GM19035 (cell line): ENCODE measurements around the gene CDC25C.
"Not testable (repeated sequence)": the region's sequence is repeated elsewhere in the genome, so short reads cannot be mapped to it uniquely, and the experiment has no call there.

Source experiments
- ATAC-seq: cut with Tn5 transposase; IDR thresholded peaks from one replicate; pipeline ENCODE4 v1.9.1; 2021; ENCODE audit not compliant: unreplicated experiment

Gene CDC25C

DNA sequence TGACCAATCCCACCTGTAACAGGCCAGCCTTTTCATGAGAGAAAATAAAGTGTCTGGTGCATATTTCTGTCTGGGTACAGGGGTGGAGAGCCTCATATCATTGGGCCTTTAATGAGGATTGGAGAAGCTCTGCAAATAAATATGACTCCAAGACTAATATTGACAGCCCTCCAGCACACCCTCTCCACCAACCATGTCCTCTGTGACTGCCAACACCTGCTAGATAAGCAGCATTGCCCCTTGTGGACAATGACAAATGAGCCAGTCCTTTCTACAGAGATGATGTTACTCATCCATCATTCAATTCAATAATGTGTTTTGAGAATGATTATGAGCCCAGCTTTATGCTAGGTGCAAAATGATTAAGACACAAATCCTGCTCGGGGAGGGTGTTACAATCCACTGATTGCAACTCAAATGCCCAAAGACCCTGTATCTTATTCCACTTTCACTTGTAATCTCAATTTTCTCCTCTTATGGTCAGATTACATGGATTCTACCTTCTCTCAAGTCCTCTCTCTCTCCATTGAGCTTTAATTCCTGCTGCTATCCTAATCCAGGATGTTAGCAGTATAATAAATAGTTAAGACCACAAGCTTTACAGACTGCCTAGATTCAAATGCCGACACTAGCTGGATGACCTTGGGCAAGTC, 55.1 kb downstream of the CDC25C start:
- no peak for ATAC-seq

DNA sequence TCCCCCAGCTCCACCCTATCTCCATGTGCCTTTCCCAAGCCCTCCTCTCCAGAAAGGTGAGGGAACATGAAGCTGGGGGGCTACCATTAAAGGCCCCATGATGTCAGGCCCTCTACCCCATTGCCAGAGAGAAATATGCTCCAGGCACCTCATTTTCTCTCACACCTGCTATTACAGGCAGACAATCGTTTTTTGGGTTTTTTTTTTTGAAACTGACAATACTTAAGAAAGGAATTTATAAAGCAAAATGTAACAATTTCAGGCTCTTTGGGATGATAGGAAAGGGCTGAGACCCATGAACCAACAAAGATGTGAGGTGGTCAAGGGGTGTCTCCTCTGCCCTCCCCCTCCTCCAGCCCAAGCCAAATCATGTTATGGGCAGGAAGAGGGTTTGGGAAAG, 55.7 kb downstream of the CDC25C start:
- ATAC-seq: no peak

DNA sequence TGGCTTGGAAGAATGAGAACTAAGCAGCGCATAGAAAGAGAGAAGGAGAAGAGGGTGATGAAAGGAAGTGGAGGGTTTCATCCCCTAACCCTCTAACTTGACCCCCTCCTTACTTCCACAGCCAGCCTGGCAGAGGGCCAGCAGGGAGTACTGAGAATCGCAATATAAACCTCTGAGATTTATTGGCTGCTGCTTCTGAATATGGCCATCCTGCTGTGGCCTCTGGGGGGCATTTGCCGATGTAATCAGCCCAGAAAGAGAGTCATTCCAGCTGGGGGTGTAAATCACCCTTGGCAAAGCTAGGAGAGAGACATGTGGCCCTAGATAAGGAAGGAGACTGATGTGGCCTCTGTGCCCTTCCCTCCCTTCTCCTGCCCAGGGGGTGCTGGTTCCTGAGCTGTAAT, 56.2 kb downstream of the CDC25C start:
- no peak for ATAC-seq

DNA sequence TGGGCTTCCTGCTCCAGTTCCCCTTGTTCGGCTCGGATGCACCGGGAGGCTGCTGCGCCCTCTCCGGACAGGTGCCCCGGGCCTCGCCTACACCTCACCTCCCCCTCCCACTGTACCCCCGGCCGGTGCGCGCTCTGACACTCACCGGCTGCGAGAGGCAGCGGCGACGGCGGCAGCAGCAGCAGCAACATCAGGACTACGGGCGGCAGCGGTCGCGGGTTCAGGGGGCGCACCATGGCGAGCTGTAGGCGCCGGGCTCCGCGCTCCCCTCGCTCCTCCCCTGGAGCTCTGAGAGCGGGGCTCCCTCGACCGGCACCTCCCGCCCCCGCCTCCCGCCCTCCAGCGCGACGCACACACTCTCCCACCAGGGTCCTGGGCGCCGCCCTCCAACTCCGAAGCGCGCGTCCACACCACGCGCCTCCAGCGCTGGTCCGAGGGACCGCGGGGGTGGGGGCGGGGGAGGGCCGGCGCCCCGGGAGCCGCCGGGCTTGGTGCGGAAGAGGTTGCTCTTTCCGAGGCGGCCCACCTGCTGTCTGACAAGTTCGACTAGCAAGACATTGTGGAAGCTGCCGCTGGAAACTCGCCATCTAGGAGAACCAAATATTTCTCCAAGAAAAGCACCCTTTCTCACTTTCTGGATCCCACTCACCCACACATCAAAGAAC, 57.3 kb downstream of the CDC25C start, which contains the start of gene GFRA3:
GFRA3 (minus strand) TSS at position 433 of the 665 bp plus-strand sequence; CDS start at position 236, 197 bp downstream.
- ATAC-seq: no peak

DNA sequence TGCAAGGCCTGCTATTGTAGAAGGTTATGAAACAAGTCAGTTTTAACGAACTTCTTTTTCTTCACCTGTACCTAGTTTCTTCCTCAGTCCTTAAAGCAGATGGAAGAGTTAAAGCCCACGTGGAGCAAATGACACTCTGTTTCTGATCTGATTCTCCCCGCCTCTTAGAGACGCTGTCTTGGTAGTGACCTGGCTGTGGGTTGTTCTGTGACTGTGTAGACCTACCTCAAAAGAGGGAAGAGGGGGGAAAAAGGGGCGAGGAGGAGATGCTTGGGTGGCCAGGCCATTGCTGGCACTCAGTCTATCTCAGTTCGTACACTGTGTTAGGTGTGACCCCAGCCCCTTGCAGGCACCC, 57.8 kb downstream of the CDC25C start:
- no peak for ATAC-seq

DNA sequence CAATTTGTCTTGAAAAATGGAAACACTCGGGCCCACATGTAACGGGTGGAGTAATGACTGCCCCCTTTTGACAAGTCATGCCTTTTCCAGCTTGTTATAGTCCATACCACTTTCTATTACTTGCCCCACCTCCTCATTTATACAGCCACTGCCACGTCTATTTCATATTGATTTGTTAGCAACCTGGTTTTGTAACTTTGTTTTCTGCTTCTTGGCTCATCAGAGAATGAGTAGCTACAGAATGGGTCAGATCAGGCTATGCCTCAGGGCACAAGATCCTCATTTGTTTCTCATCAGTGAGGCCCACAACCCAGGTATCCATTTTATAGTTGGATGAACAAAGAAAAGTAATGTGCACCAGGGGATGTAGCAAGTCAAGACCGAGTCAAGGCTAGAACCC, 58.9 kb downstream of the CDC25C start:
- no peak for ATAC-seq

DNA sequence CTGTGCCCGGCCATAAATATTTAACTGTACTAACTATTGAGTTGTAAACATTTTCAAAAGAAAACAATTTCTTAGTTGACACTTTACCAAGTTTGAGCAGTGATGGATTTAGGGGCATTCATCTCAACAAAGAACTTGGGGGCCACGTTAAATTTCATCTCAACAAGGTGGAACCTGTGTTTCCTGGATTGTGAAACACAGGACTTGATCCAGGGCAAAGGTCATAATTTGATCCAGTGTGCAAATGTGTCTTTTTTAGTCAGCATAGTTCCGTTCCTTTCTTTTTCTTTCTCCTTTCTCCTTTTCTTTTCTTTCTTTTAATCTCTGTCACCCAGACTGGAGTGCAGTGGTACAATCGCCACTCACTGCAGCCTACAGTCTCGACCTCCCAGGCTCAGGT, 60.3 kb downstream of the CDC25C start:
- no peak for ATAC-seq

DNA sequence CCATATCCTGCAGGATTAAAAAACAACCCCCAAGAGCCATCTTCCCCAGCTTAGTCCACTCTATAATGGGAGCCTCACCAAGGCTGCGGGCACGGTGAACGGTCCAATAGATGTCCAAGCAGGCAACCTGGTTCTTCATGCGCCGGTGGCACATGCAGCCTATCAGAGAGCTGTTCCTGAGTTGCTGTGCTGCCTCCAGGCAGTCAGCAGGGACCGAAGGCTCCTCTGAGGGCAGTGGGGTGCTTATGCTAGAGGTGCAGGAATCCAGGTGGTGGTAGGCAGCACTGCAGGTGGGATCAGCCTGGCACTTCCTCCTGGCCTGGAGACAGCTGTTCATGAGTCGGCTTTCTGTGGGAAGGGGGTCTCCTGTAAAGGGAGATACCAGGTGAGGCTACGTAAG, 67.4 kb downstream of the CDC25C start:
- no peak for ATAC-seq

DNA sequence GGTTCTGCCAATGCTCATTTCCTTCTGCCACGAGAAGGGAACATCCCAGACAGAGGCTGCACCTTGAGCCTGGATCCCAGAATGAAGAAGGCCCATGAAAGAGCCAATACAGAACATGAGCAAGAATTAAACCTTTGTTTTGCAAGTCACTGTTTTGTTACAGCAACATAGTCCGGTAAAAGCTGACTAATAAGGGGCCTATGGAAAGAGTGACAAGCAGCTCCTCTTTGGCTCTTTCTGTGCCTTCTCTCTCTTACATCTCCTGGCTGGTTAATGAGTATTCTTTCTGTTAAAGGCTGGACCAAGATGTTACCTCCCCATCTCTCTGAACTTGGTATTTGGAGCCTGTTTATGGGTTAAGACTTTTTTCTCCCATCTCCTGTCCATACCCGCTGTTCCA, 68.0 kb downstream of the CDC25C start:
- ATAC-seq: no peak

DNA sequence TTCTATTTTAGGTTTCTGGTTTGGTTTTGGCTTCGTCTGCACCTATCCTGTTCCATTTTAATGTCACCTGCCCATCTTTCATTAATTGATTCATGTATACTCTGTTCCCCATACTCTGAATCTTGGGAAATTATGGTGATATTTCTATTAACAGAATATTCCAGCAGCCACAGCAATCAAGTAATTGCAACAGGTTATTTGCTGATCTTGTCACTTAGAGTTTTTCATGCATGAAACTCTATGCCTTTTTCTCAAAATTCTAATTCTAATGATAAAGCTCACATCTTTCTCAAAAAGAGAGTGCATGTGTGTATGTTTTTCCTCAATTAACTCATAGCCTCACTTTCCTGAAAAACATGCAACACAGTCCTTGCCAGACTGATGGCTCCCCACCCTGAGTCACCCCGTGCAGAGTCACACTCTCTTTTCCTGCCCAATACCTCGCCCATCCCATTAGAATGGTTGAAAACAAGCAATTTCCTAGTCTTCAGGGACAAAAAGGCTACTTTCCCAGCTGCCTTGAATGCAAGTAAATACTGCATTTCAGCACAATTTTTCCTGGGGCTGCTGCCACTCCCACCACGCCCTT, 72.8 kb downstream of the CDC25C start:
- ATAC-seq: no peak

DNA sequence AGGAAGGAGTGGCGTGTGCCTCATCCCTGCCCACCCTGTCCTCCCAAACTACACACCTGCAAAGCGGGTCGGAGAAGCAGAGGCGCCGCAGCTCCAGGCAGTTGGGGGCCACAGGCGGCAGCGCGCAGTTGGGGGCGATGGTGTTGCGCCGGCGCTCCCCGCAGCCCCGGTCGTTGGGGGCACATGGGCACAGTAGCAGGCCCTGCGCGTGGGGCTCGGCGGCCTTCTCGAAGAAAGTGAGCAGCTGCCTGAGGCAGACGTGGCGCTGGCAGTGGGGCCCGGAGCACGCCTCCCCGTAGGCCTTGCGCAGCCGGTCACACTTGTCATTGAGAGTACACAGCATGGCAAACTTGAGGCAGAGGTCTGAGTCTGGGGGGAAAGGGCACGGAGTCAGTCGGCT, 74.0 kb downstream of the CDC25C start:
- ATAC-seq: no peak

DNA sequence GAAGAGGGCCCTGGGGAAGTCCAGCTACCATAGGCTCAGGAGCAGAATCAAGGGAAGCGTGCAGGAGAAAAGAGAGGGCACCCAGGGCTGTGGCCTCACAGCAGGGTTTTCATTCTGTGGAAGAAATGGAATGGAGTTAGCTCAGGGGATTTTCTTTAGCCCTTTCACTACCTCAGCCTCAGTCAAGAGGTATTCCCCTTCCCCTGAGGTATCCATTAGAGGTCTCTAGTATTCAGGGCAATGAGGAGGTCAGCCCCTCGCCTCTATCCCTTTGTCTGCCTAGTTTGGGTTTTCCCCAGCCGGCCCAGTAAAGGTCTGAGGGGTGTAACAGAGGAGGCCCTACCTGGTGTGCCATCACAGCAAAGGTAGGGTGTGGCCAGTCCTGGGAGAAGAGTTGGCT, 78.7 kb downstream of the CDC25C start:
- no peak for ATAC-seq

DNA sequence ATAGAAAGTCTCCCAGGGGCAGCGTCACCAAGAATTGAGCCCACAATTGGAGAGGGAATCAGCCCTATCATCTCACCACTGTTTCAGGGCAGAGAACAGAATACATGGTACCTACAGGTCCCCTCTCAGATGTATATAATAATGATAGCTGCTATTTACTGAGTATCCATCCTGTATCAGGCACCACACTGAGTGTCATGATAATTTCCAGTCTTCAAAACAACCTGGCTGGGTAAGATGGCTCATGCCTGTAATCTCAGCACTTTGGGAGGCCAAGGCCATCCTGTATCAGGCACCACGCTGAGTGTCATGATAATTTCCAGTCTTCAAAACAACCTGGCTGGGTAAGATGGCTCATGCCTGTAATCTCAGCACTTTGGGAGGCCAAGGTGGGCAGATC, 83.8 kb downstream of the CDC25C start:
- ATAC-seq: not testable (repeated sequence)

DNA sequence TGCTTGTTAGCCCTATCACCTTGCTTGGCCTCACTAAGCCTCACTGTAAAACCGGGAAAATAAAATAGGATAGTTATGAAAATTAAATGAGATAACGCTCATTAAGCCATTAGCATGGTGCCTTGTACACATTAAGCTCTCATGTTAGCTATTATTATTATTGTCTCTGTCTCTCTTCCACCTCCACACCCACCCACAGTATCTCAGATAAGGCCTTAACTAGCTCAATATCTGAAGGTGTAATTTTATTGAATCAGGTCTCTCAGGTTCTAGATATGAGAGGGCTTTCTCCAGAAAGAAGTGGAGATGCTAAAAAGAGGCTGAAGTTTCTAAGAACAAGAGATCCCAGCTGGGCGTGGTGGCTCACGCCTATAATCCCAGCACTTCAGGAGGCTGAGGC, 84.8 kb downstream of the CDC25C start:
- no peak for ATAC-seq

DNA sequence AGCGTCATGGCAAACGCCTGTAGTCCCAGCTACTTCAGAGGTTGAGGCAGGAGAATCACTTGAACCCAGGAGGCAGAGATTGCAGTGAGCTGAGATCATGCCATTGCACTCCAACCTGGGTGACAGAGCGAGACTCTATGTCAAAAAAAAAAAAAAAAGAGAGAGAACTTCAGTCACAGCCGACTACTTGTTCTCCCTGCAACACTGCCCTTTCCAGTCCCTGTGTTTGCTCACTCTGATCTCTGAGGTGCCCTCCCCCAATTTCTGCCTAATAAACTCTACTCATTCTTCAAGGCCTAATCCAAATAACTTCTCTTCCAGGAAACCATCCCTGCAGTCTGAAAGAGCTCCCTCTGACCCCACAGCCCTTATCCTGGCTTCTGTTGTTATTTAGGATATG, 85.3 kb downstream of the CDC25C start:
- no peak for ATAC-seq

DNA sequence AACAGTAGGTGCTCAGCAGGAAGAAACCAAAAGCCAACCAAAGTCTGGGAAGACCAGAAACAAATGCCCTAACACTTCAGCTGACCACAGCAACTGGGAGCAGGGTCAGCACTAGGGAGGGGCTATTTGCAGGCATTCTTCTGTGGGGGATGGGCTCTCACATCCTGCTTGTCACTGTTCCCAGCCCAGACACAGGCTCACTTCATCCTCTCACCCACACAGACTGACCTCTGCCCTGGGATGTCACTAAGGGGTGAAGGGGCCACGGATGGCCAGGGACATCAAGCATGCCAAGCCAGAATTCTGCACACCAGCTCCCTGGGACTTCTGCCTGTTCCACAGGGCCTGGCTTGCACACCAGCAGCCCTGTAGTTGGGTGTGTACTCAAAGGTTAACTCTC, 85.9 kb downstream of the CDC25C start:
- no peak for ATAC-seq

DNA sequence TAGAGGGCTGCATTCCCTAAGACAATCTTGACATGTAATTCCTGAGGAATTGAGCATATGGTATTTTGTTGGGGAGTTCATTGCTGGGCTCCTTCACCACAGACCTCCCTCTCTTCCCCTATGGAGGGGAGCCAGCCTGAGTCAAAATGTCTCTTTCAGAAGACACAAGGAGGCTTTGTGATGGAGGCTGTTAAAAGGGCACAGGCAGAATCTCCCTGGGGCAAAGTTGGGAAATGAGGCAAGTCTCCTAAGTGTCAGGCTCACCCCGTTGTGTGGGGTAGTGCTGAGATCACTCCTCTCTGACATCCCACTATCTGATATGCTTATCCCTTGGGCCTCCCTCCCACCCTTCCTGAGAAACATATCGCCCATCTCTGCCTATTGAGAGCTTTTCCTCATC, 87.8 kb downstream of the CDC25C start:
- ATAC-seq: no peak

DNA sequence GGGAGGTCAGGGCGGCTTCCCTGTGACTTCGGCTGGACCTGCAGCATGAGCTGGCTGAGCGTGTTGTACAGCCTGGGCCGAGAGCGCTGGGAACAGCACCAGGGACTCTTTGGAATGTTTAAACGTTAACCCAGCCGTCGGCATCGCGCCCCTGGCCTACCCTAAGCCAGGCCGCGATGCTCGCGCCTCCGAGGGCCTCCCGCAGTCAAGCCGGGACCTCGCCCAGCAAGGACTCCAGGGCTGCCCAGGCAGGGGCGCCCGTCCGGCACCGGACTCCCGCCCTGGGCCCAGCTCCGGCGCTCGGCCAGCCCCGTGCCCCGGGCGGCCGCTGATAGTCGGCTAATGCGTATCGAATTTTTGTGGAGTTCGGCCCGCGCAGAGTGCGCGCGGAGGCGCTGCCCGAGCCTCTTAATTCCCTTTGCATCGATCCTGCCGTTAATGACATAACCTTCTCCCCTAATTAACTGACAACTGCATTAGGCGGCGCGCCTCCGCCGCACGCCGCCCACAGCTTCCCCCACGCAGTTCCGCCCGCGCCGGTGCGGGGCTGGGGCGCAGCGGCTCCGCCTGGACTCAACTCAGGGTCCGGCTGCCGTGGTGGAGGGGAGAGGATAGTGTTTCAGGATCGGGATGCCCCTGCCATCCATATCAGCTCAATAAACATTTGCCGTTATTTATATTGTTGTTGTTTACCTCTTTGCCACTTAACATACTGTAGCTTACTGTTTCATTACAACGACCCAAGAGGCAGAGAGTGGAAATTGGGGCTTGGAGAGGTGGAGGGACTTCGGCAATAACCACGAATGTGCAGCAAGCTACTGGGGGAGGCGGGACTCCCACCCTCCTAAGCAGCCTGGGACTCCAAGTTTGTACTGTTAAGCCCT, 89.7 kb downstream of the CDC25C start:
- ATAC-seq: no peak

DNA sequence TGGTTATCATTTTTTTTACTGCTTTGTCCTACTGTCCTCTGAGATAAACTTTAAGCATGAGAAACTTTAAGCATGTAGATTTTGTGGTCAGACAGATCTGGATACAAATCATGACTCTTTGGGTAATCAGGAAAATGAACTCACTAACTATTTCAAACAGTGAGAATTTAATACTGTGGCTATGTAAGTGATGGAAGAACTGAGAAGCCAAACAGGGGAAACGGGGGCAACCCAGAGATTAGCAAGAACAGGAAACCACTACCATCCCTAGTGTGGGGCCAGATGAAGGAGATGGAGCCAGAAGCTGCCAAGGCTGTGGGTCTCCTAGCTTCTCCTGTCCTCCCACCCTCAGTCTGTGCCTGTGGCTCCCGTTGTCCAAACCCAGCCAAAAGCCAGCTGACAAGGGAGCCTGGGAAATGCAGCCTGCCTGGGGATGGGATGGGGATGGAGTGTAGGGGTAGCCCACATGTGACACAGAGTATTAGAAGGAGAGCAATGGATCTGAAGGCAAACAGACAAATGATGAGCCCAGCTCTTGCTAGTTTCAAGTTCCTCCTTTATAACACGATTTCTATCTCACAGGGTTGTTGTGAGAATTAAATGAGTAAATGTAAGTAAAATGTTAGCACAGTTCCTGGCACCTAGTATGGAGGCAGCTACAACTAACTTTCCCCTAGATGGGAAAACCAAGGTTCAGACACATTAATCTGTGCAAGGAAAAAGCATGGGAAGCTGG, 90.8 kb downstream of the CDC25C start:
- no peak for ATAC-seq

DNA sequence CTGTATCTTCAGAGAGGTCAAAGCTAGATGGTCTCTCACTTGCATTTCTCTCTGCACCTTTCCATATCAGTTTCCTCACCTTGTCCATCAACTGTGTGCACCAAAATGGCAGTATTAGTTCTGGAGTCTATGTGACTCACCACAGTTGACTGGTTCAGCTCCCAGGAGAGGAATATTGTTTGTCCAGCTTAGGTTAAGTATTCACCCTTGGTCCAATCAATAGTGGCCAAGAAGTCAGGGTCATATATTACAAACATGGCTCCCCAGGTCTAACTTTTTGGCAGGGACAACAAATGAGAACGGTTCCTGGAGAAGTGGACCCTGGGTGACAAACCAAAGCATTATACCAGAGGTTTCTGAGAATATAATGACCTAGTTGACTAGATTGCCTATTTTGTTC, 93.6 kb downstream of the CDC25C start:
- no peak for ATAC-seq
